Measurements from ENCODE around the gene AGK. TPM values are rescaled to one million over a fixed set of nuclear protein-coding genes. Genes with fewer than 3 reads are reported as not detected.
A peak's percentile ranks its signal among the peaks of the same experiment; 100 is the strongest.
"Not testable (repeated sequence)": the region's sequence is repeated elsewhere in the genome, so short reads cannot be mapped to it uniquely, and the experiment has no call there.

Gene AGK
- total RNA-seq, 1 experiment from 2014 or later: 67.1 TPM

DNA sequence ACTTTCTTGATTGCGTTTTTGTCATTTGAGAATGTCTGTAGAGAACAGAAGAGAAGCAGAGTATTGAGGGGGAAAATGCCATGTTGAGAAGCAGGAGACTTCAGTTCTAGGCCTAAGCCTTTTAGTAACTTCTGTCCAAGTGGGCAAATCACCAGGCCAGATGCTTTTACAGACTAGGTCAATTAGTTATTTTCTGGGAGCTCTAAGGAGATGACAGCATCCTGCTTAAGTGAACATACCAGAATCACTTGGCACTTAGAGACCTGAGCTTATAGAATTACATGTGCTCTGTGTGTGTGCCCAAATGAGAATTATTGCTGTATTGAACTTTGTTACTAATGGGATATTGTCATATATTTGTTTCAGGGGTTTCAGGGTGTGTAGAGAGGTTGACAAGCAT is 24.0 kb downstream of the AGK start:
- no peak for DNase-seq (ENCODE audit: low read depth, low spot score)
- in situ Hi-C loops (cut with HindIII; ENCODE audit: low pct_unique_long_range_greater_than_20kb, low sequenced_read_pairs): no loop called here

DNA sequence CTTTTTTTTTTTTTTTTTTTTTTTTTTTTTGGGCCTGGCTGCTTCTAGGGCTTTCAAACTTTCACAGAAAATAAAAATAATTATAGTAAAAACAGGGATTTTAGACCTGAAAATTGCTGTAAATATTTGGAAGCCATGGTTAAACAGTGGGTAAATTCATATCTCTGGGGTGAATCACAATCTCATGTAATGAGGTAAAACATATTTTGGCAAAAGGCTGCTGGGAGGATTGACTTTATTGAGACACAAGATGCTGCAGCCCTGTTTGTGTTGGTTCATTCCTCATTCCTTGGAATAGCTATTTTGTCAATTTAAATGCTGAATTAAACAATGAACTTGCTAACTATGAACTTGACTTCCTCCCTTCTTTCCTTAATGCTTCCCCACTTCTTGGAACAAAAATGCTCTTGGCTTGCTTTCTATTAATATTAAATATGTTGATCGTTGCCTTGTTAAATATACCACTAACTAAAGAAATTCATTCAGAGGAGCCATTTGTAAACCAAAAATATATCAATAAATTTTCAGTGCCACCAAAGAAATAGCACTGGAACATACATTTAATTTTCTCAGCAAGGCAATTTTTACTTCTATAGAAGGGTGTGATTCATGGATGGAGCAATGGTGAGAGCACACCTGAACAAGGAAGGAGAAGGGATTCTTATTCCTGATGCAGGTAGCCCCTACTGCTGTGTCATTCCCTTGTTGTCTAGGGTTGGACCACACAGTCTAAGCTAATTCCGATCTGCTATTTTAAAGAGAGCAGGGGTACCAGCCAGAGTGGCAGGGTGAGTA is 24.6 kb downstream of the AGK start:
- DNase-seq (ENCODE audit: low read depth, low spot score): no peak
- in situ Hi-C loops (cut with HindIII; ENCODE audit: low pct_unique_long_range_greater_than_20kb, low sequenced_read_pairs): no loop called here

DNA sequence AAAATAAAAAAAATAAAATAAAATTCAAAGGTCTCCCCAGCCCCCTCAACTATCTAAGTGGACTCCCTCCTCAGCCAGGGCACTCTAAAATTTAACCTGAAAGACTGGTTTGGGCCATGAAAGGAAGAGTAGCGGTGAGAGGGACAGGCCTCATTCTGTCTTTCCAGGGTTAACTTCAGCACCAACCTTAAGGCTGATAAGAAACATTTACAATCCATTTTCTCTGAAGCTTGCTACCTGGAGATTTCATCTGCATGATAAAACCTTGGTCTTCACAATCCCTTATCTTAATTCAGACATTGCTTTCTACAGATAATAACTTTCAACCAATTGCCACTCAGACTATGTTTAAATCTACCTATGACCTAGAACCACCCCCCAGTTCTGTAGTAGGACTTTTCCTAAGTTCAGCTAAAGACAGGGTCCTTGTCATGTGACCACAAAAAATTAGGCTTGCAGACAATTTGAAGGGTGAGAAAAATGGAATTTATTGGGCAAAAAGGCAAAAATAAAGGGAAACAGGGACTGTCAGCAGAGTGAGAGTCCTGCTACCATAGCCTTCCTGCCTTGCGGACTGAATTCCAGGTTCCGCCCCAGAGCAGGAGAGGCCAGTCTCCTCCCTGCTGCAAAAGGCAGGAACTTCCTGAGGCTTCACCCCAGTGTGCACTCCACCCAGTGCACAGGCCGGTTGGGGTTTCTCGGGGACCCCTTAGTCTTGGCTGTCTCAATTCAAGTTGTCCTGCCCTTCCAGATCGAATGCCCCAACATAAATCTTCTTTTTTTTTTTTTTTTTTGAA is 26.0 kb downstream of the AGK start:
- DNase-seq (ENCODE audit: low read depth, low spot score): no peak
- in situ Hi-C loops (cut with HindIII; ENCODE audit: low pct_unique_long_range_greater_than_20kb, low sequenced_read_pairs): no loop called here

DNA sequence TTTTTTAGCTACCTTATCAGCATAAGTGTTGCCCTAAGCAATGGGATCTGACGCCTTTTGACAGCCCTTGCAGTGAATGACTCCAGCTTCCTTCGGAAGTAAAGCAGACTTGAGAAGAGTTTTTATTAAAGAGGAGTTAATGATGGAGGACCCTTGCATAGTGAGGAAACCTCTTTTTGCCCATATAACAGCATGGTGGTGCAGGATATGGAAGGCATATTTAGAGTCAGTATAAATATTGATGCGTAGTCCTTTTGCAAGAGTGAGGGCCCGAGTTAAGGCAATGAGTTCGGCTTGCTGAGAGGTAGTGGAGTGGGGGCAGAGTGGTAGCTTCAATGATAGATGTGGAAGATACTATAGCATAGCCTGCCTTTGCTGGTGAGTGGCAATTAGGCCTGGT is 28.7 kb downstream of the AGK start:
- in situ Hi-C loops (cut with HindIII; ENCODE audit: low pct_unique_long_range_greater_than_20kb, low sequenced_read_pairs); DNase-seq (ENCODE audit: low read depth, low spot score): not testable (repeated sequence)

DNA sequence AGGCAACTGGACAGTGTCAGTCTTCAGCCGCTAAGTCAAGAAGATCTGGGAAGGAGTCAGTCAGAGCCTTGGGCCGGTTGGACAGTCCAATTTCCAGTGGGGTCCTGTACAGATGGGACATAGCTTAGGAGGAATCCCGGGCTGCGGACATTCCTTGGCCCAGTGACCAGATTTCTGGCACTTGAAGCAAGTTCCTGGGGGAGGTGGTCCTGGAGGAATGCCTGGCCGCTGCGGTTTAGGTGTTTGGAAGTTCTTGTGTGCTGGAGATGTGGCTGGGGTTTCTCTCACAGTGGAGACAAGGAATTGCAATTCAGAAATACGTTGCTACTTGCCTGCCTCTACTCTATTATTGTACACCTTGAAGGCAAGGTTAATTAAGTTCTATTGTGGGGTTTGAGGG is 30.9 kb downstream of the AGK start:
- DNase-seq (ENCODE audit: low read depth, low spot score); in situ Hi-C loops (cut with HindIII; ENCODE audit: low pct_unique_long_range_greater_than_20kb, low sequenced_read_pairs): not testable (repeated sequence)

DNA sequence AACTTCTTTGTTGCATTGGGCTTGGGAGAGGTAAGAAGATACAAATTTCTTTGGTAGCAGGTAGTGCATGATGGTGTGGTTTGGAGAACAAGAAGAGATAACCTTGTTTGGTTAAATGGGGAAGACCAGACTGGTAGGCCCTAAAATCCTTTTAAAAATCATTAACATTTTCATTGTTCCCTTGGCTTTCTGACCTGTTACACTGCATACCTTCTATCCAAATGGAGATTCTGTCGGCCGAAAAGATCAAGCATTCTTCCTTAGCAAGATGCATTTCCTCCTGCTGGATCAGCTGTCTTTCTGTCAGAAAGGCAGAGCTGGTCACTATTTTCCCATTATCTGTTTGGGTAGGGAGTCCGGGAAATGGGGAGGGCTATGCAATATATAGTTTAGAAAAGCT is 33.7 kb downstream of the AGK start:
- no peak for DNase-seq (ENCODE audit: low read depth, low spot score)
- in situ Hi-C loops (cut with HindIII; ENCODE audit: low pct_unique_long_range_greater_than_20kb, low sequenced_read_pairs): no loop called here

DNA sequence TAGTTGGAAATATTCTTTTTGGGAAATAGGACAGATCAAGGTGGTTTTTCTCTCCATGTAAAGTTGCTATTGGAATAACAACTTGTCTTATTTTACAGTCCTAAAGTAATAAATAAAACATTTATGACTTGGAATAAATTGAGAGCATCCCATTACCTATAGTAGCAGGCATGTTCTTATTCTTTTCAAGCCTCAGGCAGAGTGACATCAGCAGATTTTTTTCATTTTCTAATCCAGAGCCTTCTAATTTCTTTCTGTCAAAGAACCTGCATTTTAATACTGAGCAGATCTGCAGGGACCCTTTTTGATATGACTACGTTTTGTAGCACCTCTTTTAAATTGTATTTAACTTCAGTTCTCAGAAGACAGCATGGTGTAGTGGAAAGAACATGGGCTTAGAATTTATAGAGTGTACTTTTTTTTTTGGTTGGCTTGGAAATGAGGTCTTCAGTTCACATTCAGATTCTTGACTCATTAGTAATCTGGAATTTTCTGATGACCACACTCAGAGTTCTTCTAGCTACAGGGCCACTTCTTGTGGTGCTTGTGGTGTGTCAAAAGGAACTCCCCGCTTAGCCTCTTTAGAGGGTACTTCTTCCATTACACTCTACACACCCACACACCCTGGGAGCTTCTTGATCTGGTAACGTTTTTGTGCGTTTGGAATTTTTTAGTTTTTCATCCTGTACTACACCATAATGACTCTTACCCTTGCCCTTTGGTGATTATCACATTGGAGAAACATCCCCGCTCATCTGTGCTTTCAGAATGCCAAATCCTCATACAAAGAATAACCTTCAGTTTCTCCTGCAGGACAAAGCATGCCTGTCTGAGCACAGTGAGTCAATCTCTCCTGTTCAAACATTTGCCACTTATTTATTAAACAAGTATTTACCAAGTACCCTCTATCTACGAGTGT is 34.6 kb downstream of the AGK start:
- peak; percentile 88 for DNase-seq (ENCODE audit: low read depth, low spot score)
- in situ Hi-C loops (cut with HindIII; ENCODE audit: low pct_unique_long_range_greater_than_20kb, low sequenced_read_pairs): no loop called here

DNA sequence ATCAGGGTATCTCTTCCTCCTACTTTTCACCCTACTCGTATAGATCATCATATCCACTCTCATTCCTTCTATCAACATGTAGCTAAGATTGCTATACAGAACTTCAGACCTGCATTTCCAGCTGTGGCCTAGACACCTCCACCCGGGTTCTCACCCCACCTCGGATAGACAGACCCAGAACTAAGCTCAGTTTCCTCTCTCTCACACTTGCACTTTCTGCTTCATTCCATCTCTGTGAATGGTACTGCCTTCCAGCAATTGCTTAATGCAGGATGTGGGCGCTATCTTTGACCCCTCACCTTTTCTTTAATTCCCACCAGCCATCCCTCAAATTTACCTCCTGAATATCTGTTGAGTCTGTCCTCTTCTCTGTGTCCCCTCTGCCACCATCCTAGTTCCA is 35.7 kb downstream of the AGK start:
- in situ Hi-C loops (cut with HindIII; ENCODE audit: low pct_unique_long_range_greater_than_20kb, low sequenced_read_pairs): no loop called here
- no peak for DNase-seq (ENCODE audit: low read depth, low spot score)

DNA sequence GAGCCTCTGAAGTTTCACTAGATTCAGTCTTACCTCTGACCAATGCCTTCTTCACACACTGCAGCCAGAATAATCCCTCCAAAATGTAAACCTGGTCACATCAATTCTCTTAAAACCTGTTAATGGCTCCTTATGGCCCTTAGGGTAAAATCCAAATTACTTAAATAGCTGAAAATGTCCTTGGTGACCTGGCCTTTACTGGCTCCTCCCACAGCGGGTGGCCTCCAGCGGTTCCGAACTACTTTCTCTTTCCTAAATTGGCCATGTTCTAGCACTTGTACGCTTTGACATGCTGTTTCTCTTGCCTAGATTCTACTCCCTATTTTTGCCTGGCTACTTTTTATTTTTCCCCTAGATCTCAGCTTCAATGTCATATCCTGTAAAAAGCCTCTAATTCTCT is 36.1 kb downstream of the AGK start:
- in situ Hi-C loops (cut with HindIII; ENCODE audit: low pct_unique_long_range_greater_than_20kb, low sequenced_read_pairs): no loop called here

DNA sequence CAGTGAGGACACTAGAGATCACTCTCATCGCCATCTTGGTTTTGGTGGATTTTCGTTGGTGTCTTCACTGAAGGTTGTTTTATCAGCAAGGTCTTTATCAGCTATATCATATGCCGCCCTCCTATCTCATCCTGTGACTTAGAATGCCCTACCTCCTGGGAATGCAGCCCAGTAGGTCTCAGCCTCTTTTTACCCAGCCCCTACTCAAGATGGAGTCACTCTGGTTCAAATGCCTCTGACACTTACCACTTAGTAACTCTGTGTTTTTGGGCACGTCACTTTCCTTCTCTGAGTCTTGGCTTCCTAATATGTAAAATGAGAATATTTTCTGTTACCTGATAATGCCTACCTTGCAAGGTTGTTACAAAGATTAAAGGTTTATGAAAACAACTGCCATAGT is 37.7 kb downstream of the AGK start:
- DNase-seq (ENCODE audit: low read depth, low spot score): no peak
- in situ Hi-C loops (cut with HindIII; ENCODE audit: low pct_unique_long_range_greater_than_20kb, low sequenced_read_pairs): no loop called here

More for the DNA sequence above, 36.1 kb downstream of the AGK start:
- DNase-seq (ENCODE audit: low read depth, low spot score): no peak

DNA sequence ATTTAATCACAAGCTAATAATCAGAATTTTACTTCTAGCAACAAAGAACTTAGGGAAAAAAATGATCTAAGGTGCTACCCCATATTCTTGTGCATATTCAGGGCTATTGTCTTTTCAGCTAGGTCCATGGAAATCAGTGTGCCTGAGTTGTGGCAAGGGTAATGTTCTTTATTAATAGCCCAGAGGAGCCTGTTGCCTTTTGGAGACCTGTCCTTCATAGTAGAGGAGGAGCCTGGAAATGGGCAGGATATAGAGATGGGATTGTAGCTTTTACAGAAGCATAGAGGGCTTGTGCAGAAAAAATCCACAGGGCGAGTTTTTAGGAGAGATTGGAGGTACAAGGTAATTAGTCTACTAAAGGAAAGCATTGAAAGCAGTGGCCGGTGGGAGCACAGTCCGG is 38.9 kb downstream of the AGK start:
- no peak for DNase-seq (ENCODE audit: low read depth, low spot score)
- in situ Hi-C loops (cut with HindIII; ENCODE audit: low pct_unique_long_range_greater_than_20kb, low sequenced_read_pairs): no loop called here

DNA sequence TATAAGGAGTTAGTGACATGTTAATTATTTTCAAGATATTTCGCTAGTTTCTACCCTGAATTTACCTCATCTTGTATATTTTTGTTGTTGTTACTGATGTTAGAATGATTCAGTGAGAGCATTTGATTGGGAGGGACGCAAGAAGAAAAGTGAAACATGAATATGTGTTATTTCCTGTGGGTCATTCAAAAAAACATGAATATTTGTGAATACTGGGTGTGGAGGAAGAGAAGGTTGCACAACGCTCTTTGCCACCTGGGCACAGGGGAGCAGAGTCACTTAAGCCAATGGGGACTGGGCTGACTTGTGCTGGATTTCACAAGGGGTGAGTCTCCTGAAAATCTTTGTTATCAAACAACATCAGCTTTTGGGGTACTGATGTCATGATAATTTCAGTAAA is 39.5 kb downstream of the AGK start:
- in situ Hi-C loops (cut with HindIII; ENCODE audit: low pct_unique_long_range_greater_than_20kb, low sequenced_read_pairs): no loop called here
- no peak for DNase-seq (ENCODE audit: low read depth, low spot score)

DNA sequence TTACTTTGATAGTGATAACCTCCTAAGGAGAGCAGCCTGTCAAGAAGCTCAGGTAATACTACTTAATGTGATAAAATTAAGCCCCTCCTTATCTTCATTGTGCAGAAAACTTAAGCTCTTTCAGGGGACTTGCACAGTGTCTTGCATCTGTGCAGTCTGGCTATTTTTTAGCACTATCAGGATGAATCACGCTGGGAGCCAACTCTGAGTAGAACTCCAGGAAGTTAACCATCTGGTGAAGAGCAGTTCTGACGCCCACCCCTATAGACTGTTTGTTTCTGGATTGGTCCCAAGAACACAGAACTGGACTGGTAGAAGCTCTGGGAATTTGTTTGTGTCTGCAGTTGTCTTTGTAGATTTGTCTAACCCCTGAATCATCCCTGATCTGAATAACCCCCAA is 41.9 kb downstream of the AGK start:
- in situ Hi-C loops (cut with HindIII; ENCODE audit: low pct_unique_long_range_greater_than_20kb, low sequenced_read_pairs): no loop called here
- no peak for DNase-seq (ENCODE audit: low read depth, low spot score)

DNA sequence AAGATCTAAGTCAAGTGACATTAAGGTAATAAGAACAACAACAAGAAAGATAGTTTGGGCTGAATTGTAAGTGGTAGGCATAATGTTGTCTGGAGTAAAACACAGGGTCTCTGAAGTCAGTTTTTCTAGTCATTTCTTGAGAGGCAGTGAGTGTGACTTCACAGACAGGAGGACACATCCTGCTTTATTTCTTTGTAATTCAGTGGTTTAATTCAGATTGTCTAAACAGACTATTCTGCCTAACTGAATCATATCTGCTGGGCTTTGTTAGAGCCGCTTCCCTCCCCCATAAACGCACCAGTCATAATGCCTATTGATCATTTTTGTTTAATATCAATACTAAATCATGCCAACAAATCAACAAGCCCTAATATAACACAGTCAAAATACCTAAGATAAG is 46.8 kb downstream of the AGK start:
- in situ Hi-C loops (cut with HindIII; ENCODE audit: low pct_unique_long_range_greater_than_20kb, low sequenced_read_pairs): no loop called here
- DNase-seq (ENCODE audit: low read depth, low spot score): no peak

DNA sequence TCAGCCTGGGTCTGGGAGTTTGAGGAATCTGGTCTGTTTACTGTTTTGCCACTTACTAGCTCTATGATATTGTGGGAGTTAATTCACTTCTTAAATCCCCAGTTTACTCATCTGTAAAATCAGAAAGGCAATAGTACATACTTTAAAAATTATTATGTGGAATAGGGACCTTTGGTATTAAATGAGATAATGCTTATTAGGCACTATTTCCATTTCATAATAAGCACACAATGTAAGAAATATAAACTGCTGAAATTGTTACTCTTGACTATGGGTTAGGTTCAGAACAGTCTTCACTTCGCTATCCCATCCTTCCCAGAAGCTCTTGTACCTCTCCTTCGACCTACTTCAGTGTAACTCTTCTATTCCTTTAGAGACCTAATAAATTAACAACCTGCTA is 47.2 kb downstream of the AGK start:
- in situ Hi-C loops (cut with HindIII; ENCODE audit: low pct_unique_long_range_greater_than_20kb, low sequenced_read_pairs): no loop called here
- no peak for DNase-seq (ENCODE audit: low read depth, low spot score)

DNA sequence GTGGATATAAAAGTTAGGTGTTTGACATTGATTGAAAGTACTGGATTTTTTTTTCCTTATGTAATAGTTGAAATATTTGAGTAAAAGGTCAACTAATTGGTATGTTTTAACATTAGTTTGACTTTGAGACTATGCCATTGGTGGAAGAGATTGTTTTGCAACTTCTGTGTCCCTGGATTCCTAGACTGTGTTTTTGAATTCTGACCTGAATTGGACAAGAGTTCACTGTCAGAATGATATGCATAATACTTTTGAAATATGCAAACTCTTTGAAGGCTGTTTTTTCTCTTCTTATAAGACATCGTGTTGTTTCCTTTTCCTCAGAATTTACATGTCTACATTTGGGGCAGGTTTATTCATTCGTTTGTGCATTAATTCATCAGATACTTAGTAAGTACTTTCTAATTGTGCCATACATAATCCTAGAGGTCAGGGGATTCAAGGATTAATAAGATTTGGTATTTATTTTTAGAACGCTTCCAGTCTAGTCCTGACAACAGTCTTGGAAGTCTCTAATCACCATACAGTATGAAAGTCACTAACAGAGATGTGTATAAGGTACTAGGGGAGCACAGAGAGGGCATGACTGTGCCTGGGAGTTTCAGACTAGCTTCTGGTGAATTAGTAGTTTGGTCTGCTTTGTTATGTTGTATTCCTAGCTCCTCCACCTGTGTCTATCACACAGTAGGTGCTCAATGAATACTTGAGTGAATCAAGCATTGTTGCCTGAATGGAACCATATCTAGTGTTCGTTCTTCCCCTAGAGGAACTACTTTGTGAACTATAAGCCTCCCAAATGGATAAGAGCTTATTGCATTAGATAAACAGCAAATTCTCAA is 49.2 kb downstream of the AGK start:
- DNase-seq (ENCODE audit: low read depth, low spot score): no peak
- in situ Hi-C loops (cut with HindIII; ENCODE audit: low pct_unique_long_range_greater_than_20kb, low sequenced_read_pairs): no loop called here

DNA sequence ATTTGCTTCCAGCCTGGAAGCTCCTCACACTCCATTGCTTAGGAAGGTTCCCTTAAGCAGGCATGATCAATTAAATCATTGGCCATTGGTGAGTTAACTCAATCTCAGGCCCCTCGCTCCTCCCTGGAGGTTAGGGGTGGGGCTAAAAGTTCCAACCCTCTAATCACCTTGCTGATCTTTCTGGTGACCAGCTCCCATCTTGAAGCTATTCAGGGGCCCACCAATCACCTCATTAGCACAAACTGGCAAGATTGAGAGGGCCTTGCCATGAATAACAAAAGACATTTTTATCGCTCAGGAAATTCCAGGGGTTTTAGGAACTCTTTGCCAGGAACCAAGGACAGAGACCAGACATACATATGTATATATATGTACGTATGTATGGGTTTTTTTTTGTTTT is 58.4 kb downstream of the AGK start:
- in situ Hi-C loops (cut with HindIII; ENCODE audit: low pct_unique_long_range_greater_than_20kb, low sequenced_read_pairs): no loop called here
- no peak for DNase-seq (ENCODE audit: low read depth, low spot score)
